ENCODE results near the gene HELZ2. TPM values are rescaled to one million over a fixed set of nuclear protein-coding genes. Genes with fewer than 3 reads are reported as not detected.

Gene HELZ2
- total and polyA plus RNA-seq, 2 donors (not counting 1 experiment from before 2014, with no cell fraction given): 36.3 to 52.6 TPM

- ATAC-seq (ENCODE audit: low read depth) (no peak), DNase-seq (no peak)
- Histone ChIP-seq H3K4me3 (ENCODE audit: control extremely low read depth in 1 of 5, extremely low read depth in 1 of 5, insufficient read depth in 1 of 5, low read depth in 2 of 5, low read length in 4 of 5) (no peak overlapping the region), H3K4me1 (ENCODE audit: control insufficient read depth in 2 of 2, insufficient read depth in 2 of 2, low read length in 2 of 2) (peaks cover 2 to 6% of the 10 kb centered on the region in 2 donors), H2AFZ (ENCODE audit: insufficient read depth, low read depth, low read length, poor library complexity, severe bottlenecking) (no peak overlapping the region), H3K9ac (ENCODE audit: low read length) (no peak overlapping the region), H3K4me2 (replicated peaks; ENCODE audit: low read depth, low read length, poor library complexity, severe bottlenecking) (no peak overlapping the region), H3K27ac (ENCODE audit: low read length in 2 of 2) (no peak overlapping the region), H3K27me3 (replicated peaks in 1 of 4; ENCODE audit: control extremely low read depth in 1 of 4, control insufficient read depth in 3 of 4, insufficient read depth in 4 of 4, low read length in 3 of 4) (no peaks in the 10 kb centered on the region), H3K79me2 (ENCODE audit: control insufficient read depth, insufficient read depth, low read length) (peaks cover 6% of the 10 kb centered on the region), H3K9me3 (ENCODE audit: control extremely low read depth in 1 of 3, control insufficient read depth in 2 of 3, insufficient read depth in 1 of 3, low read length in 2 of 3) (no peaks in the 10 kb centered on the region), H4K20me1 (ENCODE audit: control insufficient read depth, insufficient read depth, low read length, poor library complexity, severe bottlenecking) (no peaks in the 10 kb centered on the region), H3K36me3 (replicated peaks in 1 of 2; ENCODE audit: control extremely low read depth in 1 of 2, control insufficient read depth in 1 of 2, extremely low read depth in 1 of 2, insufficient read depth in 2 of 2, low read length in 1 of 2) (peaks cover 0 to 57% of the 10 kb centered on the region in 2 experiments)
- ChIA-PET CTCF (no interaction called here), POLR2A (no interaction called here)
- WGBS (ENCODE audit: insufficient coverage): 98% methylated on average over 13 of the region's 13 CpGs
- intact Hi-C loops (cut with micrococcal nuclease): no loop called here
- no peaks in the 10 kb centered on the region for H3K9me3 Mint-ChIP-seq (ENCODE audit: insufficient read depth)
- H3K4me3 Mint-ChIP-seq: no peak overlapping the region
- TF ChIP-seq, protein P1, sequence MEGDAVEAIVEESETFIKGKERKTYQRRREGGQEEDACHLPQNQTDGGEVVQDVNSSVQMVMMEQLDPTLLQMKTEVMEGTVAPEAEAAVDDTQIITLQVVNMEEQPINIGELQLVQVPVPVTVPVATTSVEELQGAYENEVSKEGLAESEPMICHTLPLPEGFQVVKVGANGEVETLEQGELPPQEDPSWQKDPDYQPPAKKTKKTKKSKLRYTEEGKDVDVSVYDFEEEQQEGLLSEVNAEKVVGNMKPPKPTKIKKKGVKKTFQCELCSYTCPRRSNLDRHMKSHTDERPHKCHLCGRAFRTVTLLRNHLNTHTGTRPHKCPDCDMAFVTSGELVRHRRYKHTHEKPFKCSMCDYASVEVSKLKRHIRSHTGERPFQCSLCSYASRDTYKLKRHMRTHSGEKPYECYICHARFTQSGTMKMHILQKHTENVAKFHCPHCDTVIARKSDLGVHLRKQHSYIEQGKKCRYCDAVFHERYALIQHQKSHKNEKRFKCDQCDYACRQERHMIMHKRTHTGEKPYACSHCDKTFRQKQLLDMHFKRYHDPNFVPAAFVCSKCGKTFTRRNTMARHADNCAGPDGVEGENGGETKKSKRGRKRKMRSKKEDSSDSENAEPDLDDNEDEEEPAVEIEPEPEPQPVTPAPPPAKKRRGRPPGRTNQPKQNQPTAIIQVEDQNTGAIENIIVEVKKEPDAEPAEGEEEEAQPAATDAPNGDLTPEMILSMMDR (IDR thresholded peaks at IDR 0.05): no peak
- no peak overlapping the region for H3K27ac Mint-ChIP-seq
- H3K27me3 Mint-ChIP-seq: no peaks in the 10 kb centered on the region
- peaks cover 2% of the 10 kb centered on the region for H3K4me1 Mint-ChIP-seq
Measured at GRCh38 chr20:63592661-63593060, 18.6 kb upstream of the HELZ2 start.

DNA sequence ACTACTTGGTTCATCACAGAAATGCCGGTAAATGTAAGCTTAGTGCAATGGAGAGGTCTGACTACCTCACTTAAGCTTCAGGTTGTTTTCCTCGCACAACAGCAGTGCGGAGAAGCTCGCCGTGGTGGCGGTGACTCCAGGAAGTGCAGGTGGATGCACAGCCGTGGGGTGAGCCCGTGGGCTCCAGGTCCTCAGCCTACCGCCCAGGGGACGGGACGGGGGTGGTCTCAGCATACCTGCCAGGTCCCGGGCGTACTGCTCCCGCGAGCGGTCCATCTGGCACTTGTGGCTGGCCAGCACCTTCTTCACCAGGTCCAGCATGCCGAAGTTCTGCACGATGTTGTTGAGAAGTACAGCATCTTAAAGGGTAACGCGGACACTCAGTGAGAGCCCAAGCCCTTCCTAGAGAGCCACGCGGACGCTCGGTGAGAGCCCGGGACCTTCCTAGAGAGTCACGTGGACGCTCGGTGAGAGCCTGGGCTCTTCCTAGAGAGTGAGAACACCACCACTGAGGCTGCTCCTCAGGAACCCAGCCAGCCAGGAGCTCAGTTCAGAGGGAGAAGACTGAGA is 17.8 kb upstream of the HELZ2 start:
- peaks cover 2% of the 10 kb centered on the region for H3K4me1 Mint-ChIP-seq
- H3K27me3 ChIP-seq (replicated peaks in 1 of 4; ENCODE audit: control extremely low read depth in 1 of 4, control insufficient read depth in 3 of 4, insufficient read depth in 4 of 4, low read length in 3 of 4): no peaks in the 10 kb centered on the region
- no peak overlapping the region for H3K4me3 ChIP-seq (ENCODE audit: control extremely low read depth in 1 of 5, extremely low read depth in 1 of 5, insufficient read depth in 1 of 5, low read depth in 2 of 5, low read length in 4 of 5)
- no peak overlapping the region for H3K9ac ChIP-seq (ENCODE audit: low read length)
- no peak overlapping the region for H3K27ac Mint-ChIP-seq
- ATAC-seq (ENCODE audit: low read depth) (no peak), DNase-seq (no peak)
- TF ChIP-seq, protein P1 (IDR thresholded peaks at IDR 0.05): no peak
- no peak for TF ChIP-seq EZH2 (IDR thresholded peaks at IDR 0.05; ENCODE audit: borderline replicate concordance, insufficient read depth, low read depth, low read length, poor library complexity, severe bottlenecking)
- H3K4me2 ChIP-seq (replicated peaks; ENCODE audit: low read depth, low read length, poor library complexity, severe bottlenecking): no peak overlapping the region
- no peaks in the 10 kb centered on the region for H3K27me3 Mint-ChIP-seq
- intact Hi-C loops (cut with micrococcal nuclease): no loop called here
- WGBS (ENCODE audit: insufficient coverage): 96% methylated on average over 28 of the region's 28 CpGs
- peaks cover 0 to 56% of the 10 kb centered on the region in 2 experiments for H3K36me3 ChIP-seq (replicated peaks in 1 of 2; ENCODE audit: control extremely low read depth in 1 of 2, control insufficient read depth in 1 of 2, extremely low read depth in 1 of 2, insufficient read depth in 2 of 2, low read length in 1 of 2)
- H3K9me3 ChIP-seq (ENCODE audit: control extremely low read depth in 1 of 3, control insufficient read depth in 2 of 3, insufficient read depth in 1 of 3, low read length in 2 of 3): no peaks in the 10 kb centered on the region
- H3K9me3 Mint-ChIP-seq (ENCODE audit: insufficient read depth): no peaks in the 10 kb centered on the region
- ChIA-PET POLR2A (no interaction called here), CTCF (interaction anchor here (1.0 kb wide), 1 partner anchor 10 kb away, joined by 3 read pairs; no protein-coding TSS in a partner anchor)
- no peak overlapping the region for H3K27ac ChIP-seq (ENCODE audit: low read length in 2 of 2)
- H4K20me1 ChIP-seq (ENCODE audit: control insufficient read depth, insufficient read depth, low read length, poor library complexity, severe bottlenecking): no peaks in the 10 kb centered on the region
- peaks cover 6% of the 10 kb centered on the region for H3K79me2 ChIP-seq (ENCODE audit: control insufficient read depth, insufficient read depth, low read length)
- H3K4me3 Mint-ChIP-seq: no peak overlapping the region
- H2AFZ ChIP-seq (ENCODE audit: insufficient read depth, low read depth, low read length, poor library complexity, severe bottlenecking): no peak overlapping the region
- peaks cover 3 to 8% of the 10 kb centered on the region in 2 donors for H3K4me1 ChIP-seq (ENCODE audit: control insufficient read depth in 2 of 2, insufficient read depth in 2 of 2, low read length in 2 of 2)
